Hematopoietic multipotent progenitor cell treated with erythropoietin and hydrocortisone succinate and interleukin-3 and kit ligand, for 6 days (in vitro differentiated cells): ENCODE results near the gene NT5C1A.

ENCODE experiments used
- DNase-seq: peaks from one replicate; pipeline ENCODE4 v3.0.0-alpha.2; 2015

NT5C1A gene

DNA sequence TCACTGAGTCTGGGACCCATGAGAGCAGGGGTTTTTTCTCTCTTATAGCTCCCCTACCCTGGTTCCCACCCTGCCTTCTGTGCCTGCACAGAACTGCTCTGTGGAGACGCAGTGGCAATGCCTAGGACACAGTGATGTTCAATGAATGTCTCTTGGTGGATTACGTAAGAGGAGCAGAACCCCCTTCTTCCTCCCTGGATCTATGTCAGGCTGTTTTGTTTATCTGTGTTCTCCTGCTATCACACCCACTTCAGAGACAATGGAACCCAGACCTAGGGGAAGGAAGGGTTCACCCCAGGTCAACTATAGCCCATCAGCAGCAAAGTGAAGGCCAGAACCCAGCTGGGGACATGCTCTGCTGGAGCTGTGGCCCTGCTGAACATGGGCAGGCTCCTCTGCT is 17.3 kb upstream of the NT5C1A start:
- no peak for DNase-seq

DNA sequence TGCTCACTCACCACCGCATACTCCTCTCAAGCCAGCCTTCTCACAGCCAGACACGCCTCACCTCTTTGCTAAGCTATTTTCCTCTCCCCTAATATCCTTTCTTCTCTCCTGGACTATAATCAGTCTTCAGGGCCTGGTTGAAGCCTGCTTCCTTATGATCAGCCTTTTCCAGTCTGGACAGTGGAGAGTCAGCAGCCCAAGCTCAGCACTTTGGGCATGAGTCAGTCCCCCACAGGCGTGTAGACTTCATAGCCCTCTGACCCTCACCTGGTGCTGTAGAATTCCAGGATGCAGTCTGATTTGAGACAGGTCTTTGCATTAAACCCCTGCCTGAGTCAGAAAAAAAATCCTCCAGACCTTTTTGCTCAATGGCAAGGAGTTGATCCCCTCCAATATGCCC is 16.8 kb upstream of the NT5C1A start:
- no peak for DNase-seq

DNA sequence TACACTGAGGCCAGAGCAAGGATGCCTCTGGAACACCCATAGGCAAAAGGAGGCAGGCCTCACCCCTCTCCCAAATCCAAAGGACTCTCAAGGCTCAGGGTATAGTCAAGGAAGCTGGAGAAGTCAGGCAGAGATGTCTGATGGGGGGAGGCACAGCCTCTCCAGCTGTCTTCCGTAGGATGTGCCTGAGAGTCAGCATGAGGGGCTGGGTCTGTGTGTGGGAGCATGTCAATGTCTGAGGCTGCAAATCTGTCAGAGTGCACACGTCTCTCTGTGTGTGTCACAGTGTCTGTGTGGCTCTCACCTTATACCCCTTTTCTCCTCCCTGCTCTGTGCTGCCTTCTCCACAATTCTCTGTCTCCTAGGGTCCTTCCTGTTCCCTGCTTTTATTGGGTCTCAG is 15.3 kb upstream of the NT5C1A start:
- no peak for DNase-seq

DNA sequence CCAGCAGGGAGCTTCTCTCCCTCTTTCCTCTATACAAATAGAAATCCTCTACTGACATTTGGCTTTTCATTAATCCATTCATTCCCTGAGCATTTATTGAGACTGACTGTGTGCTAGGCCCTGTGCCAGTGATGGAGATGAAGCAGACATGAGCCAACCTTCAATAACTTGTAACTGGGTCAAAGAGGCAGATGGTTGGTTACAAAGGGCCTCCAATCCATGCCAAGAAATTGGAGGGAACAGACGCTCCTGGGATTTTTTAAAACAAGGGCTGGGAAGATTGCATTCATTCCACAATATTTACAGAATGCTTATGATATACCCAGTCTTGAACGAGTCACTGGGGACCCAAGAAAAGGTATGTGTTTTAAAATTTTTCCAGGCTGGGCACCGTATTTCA is 13.2 kb upstream of the NT5C1A start:
- no peak for DNase-seq

DNA sequence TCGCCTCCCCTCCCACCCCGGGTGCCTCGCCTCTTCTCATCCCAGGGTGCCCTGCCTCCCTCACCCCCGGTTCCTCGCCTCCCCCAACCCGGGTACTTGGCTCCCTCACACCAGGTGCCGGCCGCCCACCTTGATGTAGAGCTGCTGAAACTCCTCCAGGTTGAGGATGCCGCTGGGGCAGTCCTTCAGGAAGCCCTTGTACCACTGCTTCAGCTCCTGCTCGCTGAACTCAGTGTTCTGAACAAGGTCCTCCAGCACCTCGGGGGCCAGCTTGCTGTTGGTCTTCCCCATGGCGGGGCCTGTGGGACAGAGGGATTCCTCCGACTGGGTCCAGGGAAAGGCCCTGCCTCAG is 12.4 kb upstream of the NT5C1A start:
- no peak for DNase-seq

DNA sequence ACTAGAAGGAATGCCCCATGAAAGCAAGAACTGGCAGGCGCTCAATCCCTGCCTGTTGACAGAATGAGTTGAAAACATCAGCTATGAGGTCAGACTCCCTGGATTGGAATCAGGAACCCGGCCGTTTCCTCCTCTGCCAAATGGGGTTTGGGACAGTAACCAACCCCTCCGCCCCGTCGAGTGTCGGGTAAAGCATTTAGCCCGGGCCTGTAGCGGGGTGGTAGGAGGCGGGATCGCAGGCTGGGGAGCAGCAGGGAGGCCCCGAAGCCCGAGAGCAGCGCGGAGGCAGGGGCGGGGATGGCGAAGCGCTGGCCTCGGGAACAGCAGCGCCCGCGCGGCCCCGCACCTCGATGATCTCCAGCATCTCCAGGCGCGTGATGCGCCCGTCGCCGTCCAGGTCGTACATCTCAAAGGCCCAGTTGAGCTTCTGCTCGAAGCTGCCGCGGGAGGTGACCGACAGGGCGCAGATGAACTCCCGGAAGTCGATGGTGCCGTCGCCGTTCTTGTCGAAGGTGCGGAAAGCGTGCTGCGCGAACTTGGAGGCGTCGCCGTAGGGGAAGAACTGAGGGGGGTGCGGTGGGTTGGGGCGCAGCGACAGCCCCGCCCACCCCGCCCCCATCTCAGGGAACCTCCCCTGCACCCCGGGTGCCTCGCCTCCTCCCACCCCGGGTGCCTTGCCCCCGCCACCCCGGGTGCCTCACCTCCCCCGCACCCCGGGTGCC is 11.8 kb upstream of the NT5C1A start:
- no peak for DNase-seq

DNA sequence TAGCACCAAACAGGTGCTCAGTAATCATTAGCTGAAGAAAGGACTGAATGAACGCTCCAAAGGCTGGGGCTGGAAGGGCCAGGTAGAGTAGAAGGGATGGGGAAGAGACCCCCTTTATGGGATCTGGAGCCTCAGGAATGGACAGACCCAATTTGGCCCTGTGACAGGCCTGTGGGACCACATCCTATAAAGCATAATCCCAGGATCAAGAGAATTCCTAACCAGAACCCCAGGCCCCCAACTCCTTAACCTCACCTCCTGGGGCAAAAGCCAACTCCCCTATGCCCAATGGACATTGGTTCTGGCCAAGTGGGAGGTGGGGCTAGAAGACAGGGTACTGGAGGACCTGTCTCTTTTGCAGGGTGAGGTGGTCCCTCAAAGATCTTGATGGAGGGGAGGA is 10.1 kb upstream of the NT5C1A start:
- DNase-seq, result no peak

DNA sequence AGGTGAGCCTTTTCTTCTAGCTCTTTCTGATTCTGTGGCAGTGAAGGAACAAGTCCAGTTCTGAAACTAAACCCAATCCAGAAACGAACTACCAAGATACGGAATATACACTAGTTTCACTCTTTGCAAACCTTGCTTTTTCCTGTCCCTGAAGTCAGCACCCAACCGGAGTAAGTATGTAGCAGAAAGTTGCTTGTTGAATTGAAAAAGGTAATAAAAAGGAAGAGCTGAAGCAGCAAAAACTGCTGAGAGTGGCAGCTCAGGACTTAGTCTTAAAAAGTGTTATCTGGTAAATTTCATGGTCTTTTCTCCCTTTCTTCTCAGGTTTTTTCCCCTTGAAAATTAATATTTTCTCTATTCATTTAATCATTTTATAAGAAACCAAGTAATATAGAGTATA is 9.4 kb upstream of the NT5C1A start:
- DNase-seq, result no peak

- no peak for DNase-seq
These were observed 8.8 kb upstream of the NT5C1A start for GRCh38 chr1:39680751-39681150.

GRCh38 chr1:39679821-39680220 is 7.9 kb upstream of the NT5C1A start:
- no peak for DNase-seq

DNA sequence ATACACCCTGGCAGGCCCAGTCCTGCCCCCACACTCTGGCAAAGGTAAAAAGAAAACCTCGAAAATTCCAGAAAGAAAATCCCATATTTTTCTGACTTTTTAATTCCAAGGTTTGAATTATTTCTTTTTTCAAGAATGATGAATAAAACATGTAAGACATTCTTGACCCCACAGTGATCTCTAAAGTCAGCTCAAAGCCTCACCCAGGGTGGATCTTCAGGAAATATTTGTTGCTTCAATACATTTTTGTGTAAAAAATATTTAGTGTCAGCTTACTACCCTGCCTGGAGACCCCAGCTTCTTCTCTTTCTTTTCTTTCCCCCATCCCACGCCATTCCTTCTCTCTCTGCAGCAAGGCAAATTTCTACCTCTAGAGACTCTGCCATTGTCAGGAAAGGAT is 7.0 kb upstream of the NT5C1A start:
- no peak for DNase-seq

GRCh38 chr1:39677645-39678044 is 5.7 kb upstream of the NT5C1A start:
- DNase-seq, result no peak

DNA sequence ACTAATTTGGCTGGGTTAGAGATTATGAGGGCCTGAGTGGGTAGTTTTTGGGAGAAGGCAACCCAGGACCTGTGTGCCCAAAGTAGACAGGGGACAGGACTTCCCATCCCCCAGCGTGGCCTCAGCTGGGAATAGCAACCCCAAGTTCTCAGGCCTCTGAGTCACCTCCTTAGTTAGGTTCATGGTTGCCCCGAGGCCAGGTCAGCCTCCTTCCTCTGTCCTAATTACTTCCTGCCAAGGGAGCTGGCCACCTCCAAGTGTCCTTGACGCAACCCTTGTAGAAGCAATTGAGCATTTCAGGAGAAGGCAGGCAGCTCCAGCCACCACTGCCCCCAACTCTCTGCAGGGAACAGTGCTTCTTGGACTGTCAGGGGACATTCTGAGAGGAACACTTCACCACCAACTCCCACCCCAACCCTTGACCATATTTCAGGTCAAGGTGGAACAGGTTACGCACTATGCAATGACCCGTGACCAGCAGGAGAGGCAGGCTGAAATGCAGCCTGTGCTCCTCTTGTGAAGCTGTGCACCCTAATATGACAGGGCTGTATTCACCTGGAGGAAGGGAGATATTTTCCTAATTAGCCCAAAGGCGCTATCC is 5.1 kb upstream of the NT5C1A start:
- no peak for DNase-seq

GRCh38 chr1:39675220-39675619 is 3.3 kb upstream of the NT5C1A start:
- DNase-seq, result no peak

GRCh38 chr1:39673215-39673614 is 1.3 kb upstream of the NT5C1A start:
- no peak for DNase-seq

DNA sequence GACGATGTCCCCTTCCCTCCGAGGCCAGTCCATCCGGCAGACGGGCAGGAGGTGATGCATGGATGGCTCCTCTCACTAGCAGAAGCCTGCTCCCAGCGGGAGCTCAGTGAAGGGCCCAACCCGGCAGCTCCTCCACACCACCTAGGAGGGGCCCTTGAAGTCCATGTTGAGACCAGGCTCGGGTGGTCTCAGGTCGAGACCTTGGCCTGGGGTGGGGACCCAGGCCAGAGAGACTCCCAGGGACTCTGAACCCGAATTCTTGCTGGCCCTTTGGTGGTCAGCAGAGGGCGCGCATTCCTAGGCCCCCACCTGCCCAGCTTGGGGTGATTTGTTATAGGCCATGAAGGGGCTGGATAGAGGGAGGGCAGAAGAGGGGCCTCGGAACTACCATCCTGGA is 642 bp upstream of the NT5C1A start:
- DNase-seq, result peak; percentile 38

GRCh38 chr1:39671433-39671792 is 494 bp downstream of the NT5C1A start:
- DNase-seq, result no peak

DNA sequence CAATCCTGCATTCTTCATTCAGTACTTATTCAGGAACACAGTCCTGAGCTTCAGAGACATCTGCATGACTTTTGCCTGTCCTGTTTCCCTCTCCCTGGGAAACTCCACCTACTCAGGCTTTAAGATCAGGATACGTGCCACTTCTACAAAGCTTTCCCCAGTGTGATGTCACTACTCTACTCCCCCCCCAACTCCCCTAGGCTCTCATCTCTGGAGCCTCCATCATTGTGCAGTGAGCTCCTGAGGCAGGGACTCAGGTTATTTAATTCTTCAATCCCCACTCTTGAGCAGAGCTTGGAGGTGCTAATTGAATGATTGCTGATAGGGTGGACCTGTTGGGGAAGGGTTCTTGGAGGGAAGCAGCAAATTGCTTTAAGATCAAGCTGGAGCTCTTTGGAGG is 1.2 kb downstream of the NT5C1A start:
- DNase-seq, result no peak

DNA sequence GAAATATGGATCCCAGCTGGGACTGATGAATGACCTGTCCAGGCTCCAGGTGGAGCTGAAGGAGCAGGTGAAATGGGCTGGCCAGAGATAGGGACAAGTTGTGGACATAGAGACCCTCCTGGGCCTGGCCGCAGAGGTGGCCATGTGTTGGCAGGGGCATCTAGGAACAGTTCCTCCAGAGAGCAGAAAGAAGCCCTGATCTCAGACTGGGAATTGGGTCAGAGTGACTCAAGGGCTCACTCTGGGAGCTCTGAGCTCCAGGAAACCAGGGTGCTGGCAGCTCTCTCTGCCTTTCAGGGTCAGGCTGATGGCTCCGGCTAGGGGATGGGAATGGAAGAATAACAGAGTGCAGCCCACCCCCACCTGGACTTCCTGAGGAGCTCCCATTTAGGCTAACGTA is 3.0 kb downstream of the NT5C1A start:
- DNase-seq, result no peak

- DNase-seq, result no peak
These were observed 3.8 kb downstream of the NT5C1A start for GRCh38 chr1:39668111-39668510.

- DNase-seq, result no peak
These were observed 5.1 kb downstream of the NT5C1A start for GRCh38 chr1:39666772-39667171.

GRCh38 chr1:39663559-39663958 is 8.3 kb downstream of the NT5C1A start:
- DNase-seq, result peak; percentile 37

- no peak for DNase-seq
These were observed 9.0 kb downstream of the NT5C1A start for GRCh38 chr1:39662861-39663260.

DNA sequence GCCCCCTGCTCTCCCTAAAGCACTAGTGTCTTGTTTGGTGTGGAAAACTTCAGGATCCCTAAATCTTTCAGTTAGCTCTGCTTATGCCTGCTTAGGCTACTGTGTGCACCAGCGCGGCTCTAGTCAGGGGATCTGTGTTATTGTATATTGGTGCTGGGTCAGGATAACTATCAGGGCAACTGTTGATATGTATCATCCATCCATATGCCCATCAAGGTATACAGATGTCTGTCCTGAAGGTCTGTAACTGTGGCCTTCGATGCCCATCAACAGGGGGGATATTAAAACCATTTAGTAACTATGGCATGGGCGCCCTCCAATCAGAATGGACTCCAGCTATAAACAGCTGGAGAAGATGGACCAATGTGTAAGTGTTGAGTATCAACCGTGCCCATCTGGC is 12.4 kb downstream of the NT5C1A start:
- DNase-seq, result no peak

- no peak for DNase-seq
These were observed 12.8 kb downstream of the NT5C1A start for GRCh38 chr1:39659110-39659509.
